Uterus (tissue), 4 donors: ENCODE measurements around the gene WDR35. TPM values are rescaled to one million over a fixed set of nuclear protein-coding genes. Genes with fewer than 3 reads are reported as not detected.

Source experiments
- DNase-seq, 2 donors: peaks; one replicate each; pipeline ENCODE4 v3.0.0-alpha.2; 2019 to 2020
- H3K27ac ChIP-seq, 2 donors: fragments of 200-600 bp; sonication (generic); 1 replicate in 1 of 2; 2 replicates in 1 of 2; pipeline ENCODE4 v1.5.1; 2016 to 2018
- H3K27me3 ChIP-seq, 2 donors: fragments of 200-600 bp; sonication (generic); one replicate each; pipeline ENCODE4 v1.5.1; 2018 to 2019; ENCODE audit warnings: control low read depth in 1 of 2
- H3K36me3 ChIP-seq, 2 donors: fragments of 200-600 bp; sonication (generic); one replicate each; pipeline ENCODE4 v1.5.1; 2019; ENCODE audit warnings: control low read depth in 1 of 2
- H3K4me1 ChIP-seq, 2 donors: fragments of 200-600 bp; sonication (generic); one replicate each; pipeline ENCODE4 v1.5.1; 2018 to 2019; ENCODE audit warnings: control low read depth in 1 of 2
- H3K4me3 ChIP-seq, 2 donors: fragments of 200-600 bp; sonication (generic); 1 replicate in 1 of 2; 2 replicates in 1 of 2; pipeline ENCODE4 v1.5.1; 2018 to 2019; ENCODE audit warnings: mild to moderate bottlenecking in 1 of 2
- H3K9me3 ChIP-seq, 2 donors: fragments of 200-600 bp; sonication (generic); one replicate each; pipeline ENCODE4 v1.5.1; 2019; ENCODE audit warnings: control low read depth in 1 of 2
- POLR2A ChIP-seq, 2 donors: fragments of 450-650 bp; IDR thresholded peaks; one replicate each; pipeline ENCODE4 v1.6.1; 2016; ENCODE audit warnings: antibody characterized with exemption in 2 of 2, mild to moderate bottlenecking in 1 of 2, moderate library complexity in 1 of 2
- intact Hi-C: fragments of 100-400 bp; cut with DNase I; formaldehyde crosslinking; loops from one replicate; pipeline ENCODE4 v1.15.1; 2023; ENCODE audit warnings: low total_unique reads
- total RNA-seq, 4 donors: library from RNA; depleted of rRNA in 3 of 4; stranded (reverse); fragments of >200 nt in 3 of 4; gene quantifications; one replicate each; pipeline versions ENCODE4 v1.1.0 to v1.2.4, GENCODE V29; 2014 to 2023
- TF ChIP-seq, protein P1 (sequence below), 4 experiments: fragments of 200-600 bp in 2 of 4; fragments of 450-650 bp in 2 of 4; sonication (generic) in 2 of 4; IDR thresholded peaks; one replicate each; pipeline ENCODE4 v1.5.1; 2016 to 2019; ENCODE audit warnings: antibody characterized with exemption in 4 of 4, mild to moderate bottlenecking in 2 of 4, moderate library complexity in 1 of 4
- donor health status: DM: yes; HTN: yes; CAD: no.

Gene WDR35
- total RNA-seq, 4 donors from 2014 or later = 7.1 to 45.0 (median 20.7) TPM

DNA sequence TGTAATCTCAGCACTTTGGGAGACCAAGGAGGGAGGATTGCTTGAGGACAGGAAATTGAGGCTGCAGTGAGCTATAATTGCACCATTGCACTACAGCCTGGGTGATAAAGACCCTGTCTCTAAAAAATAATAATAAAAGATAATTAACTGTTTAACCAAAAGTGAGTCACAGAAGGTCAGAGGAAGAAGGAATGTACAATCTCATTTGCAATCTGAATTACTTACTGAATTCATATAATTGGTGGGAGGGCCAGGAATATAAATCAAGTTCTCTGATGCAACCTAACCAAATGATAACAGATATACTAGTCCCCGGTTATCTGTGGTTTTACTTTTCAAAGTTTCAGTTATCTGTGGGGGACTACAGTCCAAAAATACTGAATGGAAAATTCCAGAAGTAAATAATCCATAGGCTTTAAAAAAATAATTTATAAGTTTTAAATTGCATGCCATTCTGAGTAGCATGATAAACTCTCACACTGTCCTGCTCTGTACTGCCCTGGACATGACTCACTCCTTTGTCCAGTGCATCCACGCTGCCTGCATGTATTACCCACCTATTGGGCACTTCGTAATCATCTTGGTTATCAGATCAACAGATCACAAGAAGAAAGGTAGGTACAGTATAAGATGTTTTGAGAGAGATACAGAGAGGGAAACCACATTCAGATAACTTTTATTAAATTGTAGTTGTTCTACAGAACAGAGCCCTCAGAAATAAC, 35.3 kb upstream of the WDR35 start:
- H3K4me1 ChIP-seq = no peaks in the 10 kb centered on the region
- peaks cover 0 to 9% of the 10 kb centered on the region in 2 donors for H3K9me3 ChIP-seq
- no peaks in the 10 kb centered on the region for H3K36me3 ChIP-seq
- H3K27me3 ChIP-seq = no peaks in the 10 kb centered on the region
- intact Hi-C loops = no loop called here
- TF ChIP-seq, protein P1, sequence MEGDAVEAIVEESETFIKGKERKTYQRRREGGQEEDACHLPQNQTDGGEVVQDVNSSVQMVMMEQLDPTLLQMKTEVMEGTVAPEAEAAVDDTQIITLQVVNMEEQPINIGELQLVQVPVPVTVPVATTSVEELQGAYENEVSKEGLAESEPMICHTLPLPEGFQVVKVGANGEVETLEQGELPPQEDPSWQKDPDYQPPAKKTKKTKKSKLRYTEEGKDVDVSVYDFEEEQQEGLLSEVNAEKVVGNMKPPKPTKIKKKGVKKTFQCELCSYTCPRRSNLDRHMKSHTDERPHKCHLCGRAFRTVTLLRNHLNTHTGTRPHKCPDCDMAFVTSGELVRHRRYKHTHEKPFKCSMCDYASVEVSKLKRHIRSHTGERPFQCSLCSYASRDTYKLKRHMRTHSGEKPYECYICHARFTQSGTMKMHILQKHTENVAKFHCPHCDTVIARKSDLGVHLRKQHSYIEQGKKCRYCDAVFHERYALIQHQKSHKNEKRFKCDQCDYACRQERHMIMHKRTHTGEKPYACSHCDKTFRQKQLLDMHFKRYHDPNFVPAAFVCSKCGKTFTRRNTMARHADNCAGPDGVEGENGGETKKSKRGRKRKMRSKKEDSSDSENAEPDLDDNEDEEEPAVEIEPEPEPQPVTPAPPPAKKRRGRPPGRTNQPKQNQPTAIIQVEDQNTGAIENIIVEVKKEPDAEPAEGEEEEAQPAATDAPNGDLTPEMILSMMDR (IDR thresholded peaks at IDR 0.05) = no peak
- TF ChIP-seq POLR2A (IDR thresholded peaks at IDR 0.05) = no peak
- DNase-seq = no peak
- no peak overlapping the region for H3K4me3 ChIP-seq
- no peak overlapping the region for H3K27ac ChIP-seq

DNA sequence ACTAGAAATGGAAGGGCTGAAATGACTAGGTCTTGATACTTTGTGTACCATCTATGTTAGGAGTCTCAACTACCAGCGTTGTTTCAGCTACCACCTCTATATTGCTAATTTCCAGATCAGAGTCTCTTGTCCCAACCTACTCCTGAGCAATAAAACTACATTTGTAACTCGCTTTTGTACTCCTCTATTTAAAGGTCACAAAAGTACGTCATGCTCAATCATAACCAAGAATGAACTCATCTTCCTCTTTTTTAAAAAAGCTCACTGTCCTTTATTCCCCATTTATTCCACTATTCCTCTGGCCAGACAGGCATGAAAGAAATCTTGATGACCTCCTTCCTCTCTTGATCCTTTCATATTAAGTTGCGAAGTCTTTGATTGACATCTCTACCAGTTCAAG, 33.8 kb upstream of the WDR35 start:
- no peak for DNase-seq
- H3K4me3 ChIP-seq = no peak overlapping the region
- no peak overlapping the region for H3K27ac ChIP-seq
- no peaks in the 10 kb centered on the region for H3K36me3 ChIP-seq
- intact Hi-C loops = no loop called here
- no peaks in the 10 kb centered on the region for H3K27me3 ChIP-seq
- no peaks in the 10 kb centered on the region for H3K4me1 ChIP-seq
- peaks cover 0 to 7% of the 10 kb centered on the region in 2 donors for H3K9me3 ChIP-seq
- TF ChIP-seq, protein P1 (IDR thresholded peaks at IDR 0.05) = no peak
- no peak for TF ChIP-seq POLR2A (IDR thresholded peaks at IDR 0.05)

DNA sequence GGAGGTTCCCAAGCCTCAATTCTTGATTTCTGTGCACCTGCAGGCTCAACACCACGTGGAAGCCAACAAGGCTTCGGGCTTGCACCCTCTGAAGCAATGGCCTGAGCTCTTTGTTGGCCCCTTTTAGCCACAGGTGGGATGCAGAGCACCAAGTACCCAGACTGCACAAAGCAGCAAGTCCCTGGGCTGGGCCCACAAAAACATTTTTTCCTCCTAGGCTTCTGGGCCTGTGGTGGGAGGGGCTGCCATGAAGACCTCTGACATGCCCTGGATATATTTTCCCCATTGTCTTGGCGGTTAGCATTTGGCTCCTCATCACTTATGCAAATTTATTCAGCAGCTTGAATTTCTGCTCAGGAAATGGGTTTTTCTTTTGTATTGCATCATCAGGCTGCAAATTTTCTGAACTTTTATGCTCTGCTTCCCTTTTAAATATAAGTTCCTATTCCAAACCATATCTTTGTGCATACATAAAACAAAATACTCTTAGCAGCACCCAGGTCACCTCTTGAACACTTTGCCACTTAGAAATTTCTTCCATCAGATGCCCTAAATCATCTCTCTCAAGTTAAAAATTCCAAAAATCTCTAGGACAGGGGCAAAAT, 31.6 kb upstream of the WDR35 start:
- no peak for DNase-seq
- no peaks in the 10 kb centered on the region for H3K4me1 ChIP-seq
- H3K9me3 ChIP-seq = no peaks in the 10 kb centered on the region
- intact Hi-C loops = no loop called here
- no peaks in the 10 kb centered on the region for H3K27me3 ChIP-seq
- H3K36me3 ChIP-seq = no peaks in the 10 kb centered on the region
- TF ChIP-seq, protein P1 (IDR thresholded peaks at IDR 0.05) = no peak
- no peak for TF ChIP-seq POLR2A (IDR thresholded peaks at IDR 0.05)
- no peak overlapping the region for H3K4me3 ChIP-seq
- no peak overlapping the region for H3K27ac ChIP-seq

DNA sequence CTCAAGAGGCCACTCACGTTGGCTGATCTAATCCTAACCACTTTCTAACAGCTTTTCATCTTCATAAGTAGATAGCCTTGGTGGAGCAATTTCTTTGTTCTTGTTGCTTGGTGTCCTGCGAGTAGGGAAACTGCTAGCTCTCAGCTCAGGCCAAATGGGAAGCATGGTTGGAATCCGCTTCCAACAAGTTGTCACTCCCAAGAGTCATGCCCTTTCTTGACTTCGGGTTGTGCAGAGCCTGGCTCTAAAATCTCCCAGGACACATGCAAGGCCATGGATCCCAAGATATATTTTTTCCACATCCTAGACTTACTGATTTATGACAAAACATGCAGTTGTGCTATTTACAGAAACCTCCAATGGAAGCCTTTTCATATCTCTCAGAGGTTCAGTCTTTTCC, 29.8 kb upstream of the WDR35 start:
- Histone ChIP-seq H3K27ac (no peak overlapping the region), H3K9me3 (no peaks in the 10 kb centered on the region), H3K27me3 (no peaks in the 10 kb centered on the region), H3K4me3 (no peak overlapping the region), H3K4me1 (no peaks in the 10 kb centered on the region), H3K36me3 (no peaks in the 10 kb centered on the region)
- no peak for DNase-seq
- intact Hi-C loops = no loop called here
- TF ChIP-seq, protein P1 (IDR thresholded peaks at IDR 0.05) = no peak
- no peak for TF ChIP-seq POLR2A (IDR thresholded peaks at IDR 0.05)

DNA sequence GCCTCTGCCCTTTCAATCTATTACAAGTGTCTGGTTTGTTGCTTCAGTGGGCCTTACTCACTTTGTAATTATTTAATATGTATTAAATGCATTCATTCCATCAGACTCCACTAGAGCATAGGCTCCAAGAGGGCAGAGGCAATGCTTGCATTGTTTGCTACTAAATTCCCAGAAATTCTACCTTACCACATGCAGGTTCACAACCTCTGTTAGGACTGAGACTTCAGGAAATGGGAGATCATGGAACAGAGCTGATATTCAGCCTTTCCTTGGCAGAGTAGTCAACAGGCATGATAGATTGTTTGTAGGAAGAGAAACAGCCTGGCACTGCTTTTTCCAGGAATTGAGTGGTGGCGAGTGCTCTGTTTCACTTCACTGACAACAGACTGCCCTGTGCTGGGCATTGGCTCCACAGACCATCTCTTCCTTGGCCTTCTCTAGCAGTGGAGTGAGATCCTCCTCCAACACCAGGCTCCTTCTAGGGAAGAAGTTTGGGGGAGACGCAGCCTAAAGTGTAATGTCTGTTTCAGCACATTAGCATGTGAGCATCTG, 28.8 kb upstream of the WDR35 start:
- H3K36me3 ChIP-seq = no peaks in the 10 kb centered on the region
- DNase-seq = no peak
- H3K9me3 ChIP-seq = no peaks in the 10 kb centered on the region
- H3K27me3 ChIP-seq = no peaks in the 10 kb centered on the region
- intact Hi-C loops = no loop called here
- H3K4me3 ChIP-seq = no peak overlapping the region
- TF ChIP-seq, protein P1 (IDR thresholded peaks at IDR 0.05) = no peak
- TF ChIP-seq POLR2A (IDR thresholded peaks at IDR 0.05) = no peak
- H3K27ac ChIP-seq = no peak overlapping the region
- no peaks in the 10 kb centered on the region for H3K4me1 ChIP-seq
